ENCODE results near the gene KRTAP1-1. TPM values are rescaled to one million over a fixed set of nuclear protein-coding genes. Genes with fewer than 3 reads are reported as not detected.
"Not testable (repeated sequence)": the region's sequence is repeated elsewhere in the genome, so short reads cannot be mapped to it uniquely, and the experiment has no call there.

Gene KRTAP1-1
- total and polyA plus RNA-seq, 4 donors = not detected

DNA sequence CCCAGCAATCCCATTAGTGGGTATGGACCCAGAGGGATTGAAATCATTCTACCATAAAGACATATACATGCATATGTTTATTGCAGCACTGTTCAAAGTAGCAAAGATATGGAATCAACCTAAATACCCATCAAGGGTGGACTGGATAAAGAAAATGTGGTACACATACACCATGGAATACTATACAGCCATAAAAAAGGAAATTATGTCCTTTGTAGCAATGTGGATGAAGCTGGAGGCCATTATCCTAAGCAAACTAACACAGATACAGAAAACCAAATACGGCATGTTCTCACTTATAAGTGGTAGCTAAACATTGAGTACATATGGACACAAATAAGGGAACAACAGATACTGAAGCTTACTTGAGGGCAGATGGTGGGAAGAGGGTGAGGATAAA is 16.3 kb upstream of the KRTAP1-1 start:
- no peaks in the 10 kb centered on the region for H3K4me1 ChIP-seq (ENCODE audit: control insufficient read depth, insufficient read depth, low read length)
- H3K9me3 ChIP-seq (ENCODE audit: control insufficient read depth, insufficient read depth, low read length) = no peaks in the 10 kb centered on the region
- no CpG with 5 or more reads among the region's 1 CpG for WGBS (ENCODE audit: insufficient coverage)
- H3K27ac ChIP-seq (ENCODE audit: low read depth, low read length) = no peak overlapping the region
- DNase-seq (ENCODE audit: low read depth in 4 of 6, low spot score in 6 of 6) = no peak
- H3K4me3 ChIP-seq (ENCODE audit: low read depth, low read length) = no peak overlapping the region
- no peaks in the 10 kb centered on the region for H3K36me3 ChIP-seq (ENCODE audit: control insufficient read depth, insufficient read depth, low read length)
- H3K27me3 ChIP-seq (ENCODE audit: control insufficient read depth, insufficient read depth, low read length) = no peaks in the 10 kb centered on the region

- DNase-seq (ENCODE audit: low read depth in 4 of 6, low spot score in 6 of 6) = not testable (repeated sequence)
- no CpG with 5 or more reads among the region's 6 CpGs for WGBS (ENCODE audit: insufficient coverage)
Observed at GRCh38 chr17:41055130-41055529, 13.9 kb upstream of the KRTAP1-1 start, which contains the start of gene KRTAP2-2. Gene KRTAP2-2 (minus strand): TSS chr17:41055230. CDS start chr17:41055211, 19 bp downstream.

DNA sequence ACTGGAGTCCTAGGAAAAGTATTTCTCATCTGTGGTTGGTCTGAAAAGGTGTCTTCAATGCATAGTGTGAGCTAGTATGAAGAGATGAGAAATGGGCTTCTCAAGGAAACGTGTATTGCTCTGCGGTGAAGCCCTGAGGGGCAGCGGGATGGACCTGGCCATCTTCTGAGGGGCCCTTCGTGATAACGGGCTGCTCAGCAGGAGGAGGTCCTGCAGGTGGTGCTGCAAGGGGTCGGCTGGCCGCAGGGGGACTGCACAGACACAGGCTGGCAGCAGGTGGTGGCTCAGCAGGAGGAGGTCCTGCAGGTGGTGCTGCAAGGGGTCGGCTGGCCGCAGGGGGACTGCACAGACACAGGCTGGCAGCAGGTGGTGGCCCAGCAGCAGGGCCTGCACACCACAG is 13.3 kb upstream of the KRTAP1-1 start:
- WGBS (ENCODE audit: insufficient coverage) = 77% methylated on average over 7 of the region's 9 CpGs
- H3K27me3 ChIP-seq (ENCODE audit: control insufficient read depth, insufficient read depth, low read length); H3K36me3 ChIP-seq (ENCODE audit: control insufficient read depth, insufficient read depth, low read length); DNase-seq (ENCODE audit: low read depth in 4 of 6, low spot score in 6 of 6); H3K9me3 ChIP-seq (ENCODE audit: control insufficient read depth, insufficient read depth, low read length); H3K27ac ChIP-seq (ENCODE audit: low read depth, low read length); H3K4me1 ChIP-seq (ENCODE audit: control insufficient read depth, insufficient read depth, low read length); H3K4me3 ChIP-seq (ENCODE audit: low read depth, low read length): not testable (repeated sequence)

More at GRCh38 chr17:41055130-41055529, 13.9 kb upstream of the KRTAP1-1 start, which contains the start of gene KRTAP2-2:
- not testable (repeated sequence) for H3K27me3 ChIP-seq (ENCODE audit: control insufficient read depth, insufficient read depth, low read length); H3K27ac ChIP-seq (ENCODE audit: low read depth, low read length); H3K4me1 ChIP-seq (ENCODE audit: control insufficient read depth, insufficient read depth, low read length); H3K36me3 ChIP-seq (ENCODE audit: control insufficient read depth, insufficient read depth, low read length); H3K9me3 ChIP-seq (ENCODE audit: control insufficient read depth, insufficient read depth, low read length); H3K4me3 ChIP-seq (ENCODE audit: low read depth, low read length)

- Histone ChIP-seq H3K27me3 (ENCODE audit: control insufficient read depth, insufficient read depth, low read length) (no peaks in the 10 kb centered on the region), H3K9me3 (ENCODE audit: control insufficient read depth, insufficient read depth, low read length) (no peaks in the 10 kb centered on the region), H3K36me3 (ENCODE audit: control insufficient read depth, insufficient read depth, low read length) (no peaks in the 10 kb centered on the region), H3K27ac (ENCODE audit: low read depth, low read length) (no peak overlapping the region), H3K4me1 (ENCODE audit: control insufficient read depth, insufficient read depth, low read length) (no peaks in the 10 kb centered on the region), H3K4me3 (ENCODE audit: low read depth, low read length) (no peak overlapping the region)
- 90% methylated on average over 3 of the region's 4 CpGs for WGBS (ENCODE audit: insufficient coverage)
- no peak for DNase-seq (ENCODE audit: low read depth in 4 of 6, low spot score in 6 of 6)
Observed at GRCh38 chr17:41054025-41054424, 12.8 kb upstream of the KRTAP1-1 start.

DNA sequence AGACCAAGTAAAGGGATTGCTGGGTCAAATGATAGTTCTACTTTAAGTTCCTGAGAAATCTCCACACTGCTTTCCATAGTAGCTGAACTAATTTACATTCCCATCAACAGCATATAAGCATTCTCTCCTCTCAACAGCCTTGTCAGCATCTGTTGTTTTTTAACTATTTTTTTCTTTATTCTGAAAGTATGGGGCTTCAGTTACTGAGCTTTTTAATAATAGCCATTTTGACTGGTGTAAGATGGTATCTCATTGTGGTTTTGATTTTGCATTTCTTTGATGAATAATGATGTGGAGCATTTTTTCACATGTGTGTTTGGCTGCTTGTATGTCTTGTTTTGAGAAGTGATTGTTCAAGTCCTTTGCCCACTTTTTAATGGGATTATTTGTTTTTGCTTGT is 11.3 kb upstream of the KRTAP1-1 start:
- Histone ChIP-seq H3K27ac (ENCODE audit: low read depth, low read length) (no peak overlapping the region), H3K27me3 (ENCODE audit: control insufficient read depth, insufficient read depth, low read length) (no peaks in the 10 kb centered on the region), H3K4me3 (ENCODE audit: low read depth, low read length) (no peak overlapping the region), H3K9me3 (ENCODE audit: control insufficient read depth, insufficient read depth, low read length) (no peaks in the 10 kb centered on the region), H3K36me3 (ENCODE audit: control insufficient read depth, insufficient read depth, low read length) (no peaks in the 10 kb centered on the region), H3K4me1 (ENCODE audit: control insufficient read depth, insufficient read depth, low read length) (no peaks in the 10 kb centered on the region)
- no peak for DNase-seq (ENCODE audit: low read depth in 4 of 6, low spot score in 6 of 6)

- no peaks in the 10 kb centered on the region for H3K9me3 ChIP-seq (ENCODE audit: control insufficient read depth, insufficient read depth, low read length)
- no peaks in the 10 kb centered on the region for H3K36me3 ChIP-seq (ENCODE audit: control insufficient read depth, insufficient read depth, low read length)
- 56% methylated on average over 2 of the region's 2 CpGs for WGBS (ENCODE audit: insufficient coverage)
- no peak overlapping the region for H3K4me3 ChIP-seq (ENCODE audit: low read depth, low read length)
- no peaks in the 10 kb centered on the region for H3K4me1 ChIP-seq (ENCODE audit: control insufficient read depth, insufficient read depth, low read length)
- H3K27ac ChIP-seq (ENCODE audit: low read depth, low read length) = no peak overlapping the region
- no peak for DNase-seq (ENCODE audit: low read depth in 4 of 6, low spot score in 6 of 6)
- H3K27me3 ChIP-seq (ENCODE audit: control insufficient read depth, insufficient read depth, low read length) = no peaks in the 10 kb centered on the region
Observed at GRCh38 chr17:41049110-41049509, 7.9 kb upstream of the KRTAP1-1 start.

DNA sequence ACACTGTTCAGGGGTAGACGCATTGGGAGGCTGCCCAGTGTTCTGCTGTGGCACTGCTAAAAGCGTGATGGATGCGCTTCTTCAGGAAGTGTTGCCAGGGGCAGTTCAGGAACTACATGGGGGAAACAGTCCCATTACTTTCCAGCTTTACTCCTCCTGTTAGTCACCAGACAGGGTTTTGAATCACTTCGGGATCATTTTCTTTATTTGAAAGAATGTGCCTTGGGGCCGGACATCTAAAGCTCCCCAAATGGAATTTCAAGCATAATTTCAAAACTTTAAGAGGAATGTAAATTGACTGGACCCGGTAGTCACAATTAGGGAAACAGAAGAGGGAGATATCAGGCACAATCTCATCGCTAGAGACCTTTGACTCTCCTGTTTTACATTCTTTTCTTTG is 7.2 kb upstream of the KRTAP1-1 start:
- H3K4me1 ChIP-seq (ENCODE audit: control insufficient read depth, insufficient read depth, low read length) = no peaks in the 10 kb centered on the region
- no peaks in the 10 kb centered on the region for H3K36me3 ChIP-seq (ENCODE audit: control insufficient read depth, insufficient read depth, low read length)
- H3K4me3 ChIP-seq (ENCODE audit: low read depth, low read length) = no peak overlapping the region
- WGBS (ENCODE audit: insufficient coverage) = 73% methylated on average over 3 of the region's 7 CpGs
- no peaks in the 10 kb centered on the region for H3K27me3 ChIP-seq (ENCODE audit: control insufficient read depth, insufficient read depth, low read length)
- H3K27ac ChIP-seq (ENCODE audit: low read depth, low read length) = no peak overlapping the region
- DNase-seq (ENCODE audit: low read depth in 4 of 6, low spot score in 6 of 6) = peak in 1 of 6 donors; percentile 4
- no peaks in the 10 kb centered on the region for H3K9me3 ChIP-seq (ENCODE audit: control insufficient read depth, insufficient read depth, low read length)

- not testable (repeated sequence) for DNase-seq (ENCODE audit: low read depth in 4 of 6, low spot score in 6 of 6); H3K4me1 ChIP-seq (ENCODE audit: control insufficient read depth, insufficient read depth, low read length); H3K27ac ChIP-seq (ENCODE audit: low read depth, low read length); H3K4me3 ChIP-seq (ENCODE audit: low read depth, low read length); H3K36me3 ChIP-seq (ENCODE audit: control insufficient read depth, insufficient read depth, low read length); H3K27me3 ChIP-seq (ENCODE audit: control insufficient read depth, insufficient read depth, low read length); H3K9me3 ChIP-seq (ENCODE audit: control insufficient read depth, insufficient read depth, low read length)
- 44% methylated on average over 5 of the region's 33 CpGs for WGBS (ENCODE audit: insufficient coverage)
Observed at GRCh38 chr17:41046735-41047465, 5.7 kb upstream of the KRTAP1-1 start, which contains the start of gene KRTAP2-1. Gene KRTAP2-1 (minus strand): TSS chr17:41047316. CDS start chr17:41047267, 49 bp downstream.

GRCh38 chr17:41042953-41043352 is 1.7 kb upstream of the KRTAP1-1 start:
- WGBS (ENCODE audit: insufficient coverage) = no CpG with 5 or more reads among the region's 1 CpG
- no peak overlapping the region for H3K27ac ChIP-seq (ENCODE audit: low read depth, low read length)
- no peaks in the 10 kb centered on the region for H3K27me3 ChIP-seq (ENCODE audit: control insufficient read depth, insufficient read depth, low read length)

GRCh38 chr17:41037853-41038350 is 3.3 kb downstream of the KRTAP1-1 start:
- Histone ChIP-seq H3K9me3 (ENCODE audit: control insufficient read depth, insufficient read depth, low read length) (no peaks in the 10 kb centered on the region), H3K4me3 (ENCODE audit: low read depth, low read length) (no peak overlapping the region), H3K36me3 (ENCODE audit: control insufficient read depth, insufficient read depth, low read length) (no peaks in the 10 kb centered on the region), H3K27ac (ENCODE audit: low read depth, low read length) (no peak overlapping the region), H3K27me3 (ENCODE audit: control insufficient read depth, insufficient read depth, low read length) (no peaks in the 10 kb centered on the region), H3K4me1 (ENCODE audit: control insufficient read depth, insufficient read depth, low read length) (no peaks in the 10 kb centered on the region)
- DNase-seq (ENCODE audit: low read depth in 4 of 6, low spot score in 6 of 6) = no peak
- 63% methylated on average over 1 of the region's 2 CpGs for WGBS (ENCODE audit: insufficient coverage)

More at GRCh38 chr17:41042953-41043352, 1.7 kb upstream of the KRTAP1-1 start:
- no peak for DNase-seq (ENCODE audit: low read depth in 4 of 6, low spot score in 6 of 6)
- Histone ChIP-seq H3K4me1 (ENCODE audit: control insufficient read depth, insufficient read depth, low read length) (no peaks in the 10 kb centered on the region), H3K9me3 (ENCODE audit: control insufficient read depth, insufficient read depth, low read length) (no peaks in the 10 kb centered on the region), H3K36me3 (ENCODE audit: control insufficient read depth, insufficient read depth, low read length) (no peaks in the 10 kb centered on the region), H3K4me3 (ENCODE audit: low read depth, low read length) (no peak overlapping the region)

All from spinal cord (tissue), 10 donors.